DND-41 (cell line): Measurements from ENCODE around the gene NUCKS1.

Source experiments
- EZH2 ChIP-seq: IDR thresholded peaks from 3 replicates; pipeline ENCODE4 v1.6.1; 2012; ENCODE audit warnings: borderline replicate concordance, low read depth, mild to moderate bottlenecking, moderate library complexity, low read length, inconsistent platforms; ENCODE audit not compliant: severe bottlenecking
- TF ChIP-seq, protein P1 (sequence below): IDR thresholded peaks from 2 replicates; pipeline ENCODE4 v1.5.1; 2012; ENCODE audit warnings: borderline replicate concordance, low read length, moderate library complexity, mild to moderate bottlenecking; ENCODE audit not compliant: poor library complexity, severe bottlenecking; ENCODE audit errors: extremely low read depth

DNA sequence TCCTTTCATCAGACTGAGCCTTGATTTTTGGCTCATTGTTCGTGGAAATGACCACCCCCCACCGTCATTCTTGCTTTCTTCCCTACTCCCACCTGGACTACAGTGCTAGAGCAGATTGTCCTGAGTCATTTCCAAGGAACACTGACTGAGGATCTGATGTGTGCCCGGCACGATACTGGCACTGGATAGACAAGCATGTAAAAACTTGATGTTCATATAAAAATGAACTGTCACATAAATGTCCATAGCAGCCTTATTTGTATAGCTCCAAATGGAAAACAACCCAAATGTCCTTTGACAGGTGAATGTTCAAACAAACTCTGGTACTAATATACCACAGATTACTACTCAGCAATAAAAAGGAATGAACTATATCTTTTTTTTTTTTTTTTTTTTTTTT is 51.1 kb downstream of the NUCKS1 start:
- TF ChIP-seq, protein P1, sequence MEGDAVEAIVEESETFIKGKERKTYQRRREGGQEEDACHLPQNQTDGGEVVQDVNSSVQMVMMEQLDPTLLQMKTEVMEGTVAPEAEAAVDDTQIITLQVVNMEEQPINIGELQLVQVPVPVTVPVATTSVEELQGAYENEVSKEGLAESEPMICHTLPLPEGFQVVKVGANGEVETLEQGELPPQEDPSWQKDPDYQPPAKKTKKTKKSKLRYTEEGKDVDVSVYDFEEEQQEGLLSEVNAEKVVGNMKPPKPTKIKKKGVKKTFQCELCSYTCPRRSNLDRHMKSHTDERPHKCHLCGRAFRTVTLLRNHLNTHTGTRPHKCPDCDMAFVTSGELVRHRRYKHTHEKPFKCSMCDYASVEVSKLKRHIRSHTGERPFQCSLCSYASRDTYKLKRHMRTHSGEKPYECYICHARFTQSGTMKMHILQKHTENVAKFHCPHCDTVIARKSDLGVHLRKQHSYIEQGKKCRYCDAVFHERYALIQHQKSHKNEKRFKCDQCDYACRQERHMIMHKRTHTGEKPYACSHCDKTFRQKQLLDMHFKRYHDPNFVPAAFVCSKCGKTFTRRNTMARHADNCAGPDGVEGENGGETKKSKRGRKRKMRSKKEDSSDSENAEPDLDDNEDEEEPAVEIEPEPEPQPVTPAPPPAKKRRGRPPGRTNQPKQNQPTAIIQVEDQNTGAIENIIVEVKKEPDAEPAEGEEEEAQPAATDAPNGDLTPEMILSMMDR, result no peak
- TF ChIP-seq EZH2, result no peak
